A673 (cell line): Measurements from ENCODE around the gene DES.

Experiments used
- EZH2 ChIP-seq: fragments of 200-600 bp; sonication (generic); IDR thresholded peaks from 2 replicates; pipeline ENCODE4 v1.6.1; 2017; ENCODE audit warnings: borderline replicate concordance, low read depth, mild to moderate bottlenecking, mixed read lengths, antibody characterized with exemption, low read length; ENCODE audit not compliant: poor library complexity, severe bottlenecking
- TF ChIP-seq, protein P1 (sequence below): fragments of 300-800, 200-600 bp; sonication (generic); conservative IDR thresholded peaks from 2 replicates; pipeline ENCODE4 v1.5.1; 2017; ENCODE audit warnings: low read depth, mild to moderate bottlenecking, antibody characterized with exemption, low read length, moderate library complexity, mixed read lengths

DNA sequence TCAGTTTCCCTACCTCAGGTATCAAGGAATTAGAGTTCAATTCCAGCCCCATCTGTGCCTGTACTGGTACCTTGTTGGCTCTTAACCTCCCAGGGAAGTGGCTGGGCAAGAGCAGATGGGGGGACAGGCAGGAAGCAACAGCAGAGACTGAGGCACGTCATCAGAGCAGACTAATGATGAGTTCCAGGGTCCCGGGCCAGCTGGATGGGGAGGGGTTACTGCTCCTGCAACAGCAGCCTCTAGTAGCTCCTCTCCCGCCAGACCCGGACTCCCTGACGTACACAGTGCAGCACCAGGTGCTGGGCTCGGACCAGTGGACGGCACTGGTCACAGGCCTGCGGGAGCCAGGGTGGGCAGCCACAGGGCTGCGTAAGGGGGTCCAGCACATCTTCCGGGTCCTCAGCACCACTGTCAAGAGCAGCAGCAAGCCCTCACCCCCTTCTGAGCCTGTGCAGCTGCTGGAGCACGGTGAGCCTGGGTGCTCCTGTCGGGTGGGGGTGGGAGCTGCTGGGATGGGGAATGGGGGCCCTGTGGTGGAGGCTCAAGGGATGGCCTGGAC is 54.5 kb downstream of the DES start:
- TF ChIP-seq, protein P1, sequence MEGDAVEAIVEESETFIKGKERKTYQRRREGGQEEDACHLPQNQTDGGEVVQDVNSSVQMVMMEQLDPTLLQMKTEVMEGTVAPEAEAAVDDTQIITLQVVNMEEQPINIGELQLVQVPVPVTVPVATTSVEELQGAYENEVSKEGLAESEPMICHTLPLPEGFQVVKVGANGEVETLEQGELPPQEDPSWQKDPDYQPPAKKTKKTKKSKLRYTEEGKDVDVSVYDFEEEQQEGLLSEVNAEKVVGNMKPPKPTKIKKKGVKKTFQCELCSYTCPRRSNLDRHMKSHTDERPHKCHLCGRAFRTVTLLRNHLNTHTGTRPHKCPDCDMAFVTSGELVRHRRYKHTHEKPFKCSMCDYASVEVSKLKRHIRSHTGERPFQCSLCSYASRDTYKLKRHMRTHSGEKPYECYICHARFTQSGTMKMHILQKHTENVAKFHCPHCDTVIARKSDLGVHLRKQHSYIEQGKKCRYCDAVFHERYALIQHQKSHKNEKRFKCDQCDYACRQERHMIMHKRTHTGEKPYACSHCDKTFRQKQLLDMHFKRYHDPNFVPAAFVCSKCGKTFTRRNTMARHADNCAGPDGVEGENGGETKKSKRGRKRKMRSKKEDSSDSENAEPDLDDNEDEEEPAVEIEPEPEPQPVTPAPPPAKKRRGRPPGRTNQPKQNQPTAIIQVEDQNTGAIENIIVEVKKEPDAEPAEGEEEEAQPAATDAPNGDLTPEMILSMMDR = no peak
- no peak for TF ChIP-seq EZH2
